GM18517 (cell line): ENCODE results near the gene ACP7.
"Not testable (repeated sequence)": the region's sequence is repeated elsewhere in the genome, so short reads cannot be mapped to it uniquely, and the experiment has no call there.

ENCODE experiments used
- ATAC-seq: cut with Tn5 transposase; IDR thresholded peaks from one replicate; pipeline ENCODE4 v1.9.1; 2021; ENCODE audit warnings: mild to moderate bottlenecking, moderate library complexity; ENCODE audit not compliant: unreplicated experiment

The ACP7 gene

GRCh38 chr19:39129116-39129515, 44.9 kb downstream of the ACP7 start:
- ATAC-seq = no peak

- ATAC-seq = no peak
These were observed 46.4 kb downstream of the ACP7 start for GRCh38 chr19:39130337-39131254.

DNA sequence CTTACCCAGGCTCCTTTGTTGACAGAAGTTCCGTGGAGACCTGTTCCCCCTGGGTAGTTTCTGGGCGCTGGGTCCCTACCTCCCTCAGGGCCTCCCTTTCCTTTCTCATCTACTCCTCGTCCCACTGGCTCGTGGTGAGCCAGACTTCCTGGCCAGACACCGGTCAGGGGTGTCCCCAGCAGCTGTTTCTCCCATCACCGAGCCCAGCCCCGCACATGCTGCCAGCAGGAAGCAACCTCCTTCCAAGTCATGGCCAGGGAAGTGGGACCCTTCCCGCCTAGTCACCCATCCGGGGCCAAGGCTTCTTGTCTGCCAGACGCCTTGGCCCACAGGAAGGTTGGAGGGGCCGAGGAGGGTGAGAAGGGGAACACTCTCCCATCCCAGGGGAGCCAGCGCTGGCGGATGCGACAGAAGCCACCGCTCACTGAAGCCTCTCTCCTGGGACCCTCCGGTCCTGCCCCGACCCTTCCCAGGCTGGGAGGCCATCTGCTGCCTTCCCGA, 47.1 kb downstream of the ACP7 start:
- ATAC-seq = no peak

- no peak for ATAC-seq
These were observed 48.3 kb downstream of the ACP7 start for GRCh38 chr19:39132344-39132969.

DNA sequence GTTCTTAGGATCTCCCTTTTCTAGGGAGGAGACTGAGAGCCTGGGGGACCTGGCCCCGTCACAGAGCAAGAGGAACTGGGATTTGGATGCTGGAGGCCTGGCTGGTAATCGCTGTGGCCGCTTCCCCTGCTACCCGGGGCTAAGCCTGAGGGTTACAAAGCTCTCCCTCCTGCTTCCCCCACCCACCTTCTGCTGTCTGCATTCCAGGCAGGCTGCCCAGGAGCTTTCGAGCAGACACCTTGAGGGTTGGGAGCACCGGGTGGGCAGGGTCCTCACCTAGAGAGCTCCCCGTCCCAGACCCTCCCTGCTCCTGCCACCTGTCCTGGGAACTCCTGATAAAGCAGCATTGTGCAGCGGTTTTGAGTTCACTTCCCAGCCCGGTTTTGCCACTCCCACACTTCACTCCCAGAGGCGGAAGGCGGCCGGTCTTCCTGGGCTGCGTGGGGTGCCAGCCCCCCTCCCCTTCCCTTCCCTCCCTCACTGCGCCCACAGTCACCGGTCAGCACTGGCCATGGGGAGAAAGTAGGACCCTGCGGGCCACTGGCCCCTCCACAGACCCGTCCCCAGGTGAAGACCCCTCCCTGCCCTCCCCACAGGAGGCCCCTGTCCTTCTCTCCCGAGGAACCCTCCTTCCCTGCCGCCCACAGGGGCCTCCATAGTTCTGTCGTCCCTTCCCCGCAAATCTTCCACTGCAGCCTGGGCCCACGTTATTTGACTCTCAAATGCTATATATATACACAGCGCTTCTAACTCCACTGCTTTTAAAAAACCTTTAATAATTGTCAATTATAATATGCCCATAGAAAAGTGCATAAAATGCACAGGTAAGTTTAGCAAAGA, 49.5 kb downstream of the ACP7 start:
- ATAC-seq = no peak

- ATAC-seq = no peak
These were observed 51.5 kb downstream of the ACP7 start for GRCh38 chr19:39135701-39136100.

- no peak for ATAC-seq
These were observed 52.2 kb downstream of the ACP7 start for GRCh38 chr19:39136225-39136940.

- no peak for ATAC-seq
These were observed 53.0 kb downstream of the ACP7 start for GRCh38 chr19:39137131-39137530.

- no peak for ATAC-seq
These were observed 54.3 kb downstream of the ACP7 start for GRCh38 chr19:39138221-39139211.

- no peak for ATAC-seq
These were observed 55.2 kb downstream of the ACP7 start for GRCh38 chr19:39139305-39139874.

- no peak for ATAC-seq
These were observed 55.8 kb downstream of the ACP7 start for GRCh38 chr19:39139971-39140453.

DNA sequence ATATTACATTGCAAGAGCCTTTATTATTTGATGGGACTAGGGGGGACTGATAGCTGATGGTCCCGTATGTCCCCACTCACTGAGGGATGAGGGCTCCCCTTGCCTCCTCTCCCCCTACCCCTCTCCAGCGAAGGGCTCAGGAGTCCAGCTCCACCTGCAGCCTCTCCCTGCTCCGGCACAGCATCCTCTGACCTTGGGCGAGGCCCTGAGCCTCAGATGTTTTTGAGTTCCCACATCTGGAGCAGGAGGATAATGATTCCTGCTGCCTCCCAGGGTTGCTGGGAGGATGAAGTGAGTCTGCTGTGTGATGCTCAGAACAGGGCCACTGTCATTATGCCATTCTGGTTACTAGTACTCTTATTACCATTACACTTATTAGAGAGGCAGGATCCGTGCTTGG, 56.4 kb downstream of the ACP7 start:
- no peak for ATAC-seq

- ATAC-seq = no peak
These were observed 57.8 kb downstream of the ACP7 start for GRCh38 chr19:39141929-39142328.

DNA sequence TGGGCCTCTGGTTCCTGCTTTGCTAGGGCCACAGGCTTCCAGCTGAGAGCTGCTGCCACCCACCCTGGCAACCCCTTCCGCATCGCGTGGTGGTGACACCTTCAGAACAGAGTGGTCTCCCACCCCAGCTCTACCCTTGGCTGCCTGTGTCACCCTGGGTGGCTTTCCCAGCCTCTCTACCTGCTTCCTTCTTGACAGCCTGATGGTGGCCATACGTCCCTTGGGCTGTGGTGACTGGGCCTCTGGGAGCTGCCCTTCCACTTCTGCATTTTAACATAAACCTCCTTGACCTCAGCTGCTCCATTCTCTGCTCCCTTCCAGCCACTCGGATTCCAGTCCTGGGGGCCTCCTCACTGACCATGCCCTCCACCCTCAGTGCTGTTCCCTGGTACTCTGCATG, 58.5 kb downstream of the ACP7 start:
- no peak for ATAC-seq

- ATAC-seq = not testable (repeated sequence)
These were observed 59.7 kb downstream of the ACP7 start for GRCh38 chr19:39143757-39144289.

DNA sequence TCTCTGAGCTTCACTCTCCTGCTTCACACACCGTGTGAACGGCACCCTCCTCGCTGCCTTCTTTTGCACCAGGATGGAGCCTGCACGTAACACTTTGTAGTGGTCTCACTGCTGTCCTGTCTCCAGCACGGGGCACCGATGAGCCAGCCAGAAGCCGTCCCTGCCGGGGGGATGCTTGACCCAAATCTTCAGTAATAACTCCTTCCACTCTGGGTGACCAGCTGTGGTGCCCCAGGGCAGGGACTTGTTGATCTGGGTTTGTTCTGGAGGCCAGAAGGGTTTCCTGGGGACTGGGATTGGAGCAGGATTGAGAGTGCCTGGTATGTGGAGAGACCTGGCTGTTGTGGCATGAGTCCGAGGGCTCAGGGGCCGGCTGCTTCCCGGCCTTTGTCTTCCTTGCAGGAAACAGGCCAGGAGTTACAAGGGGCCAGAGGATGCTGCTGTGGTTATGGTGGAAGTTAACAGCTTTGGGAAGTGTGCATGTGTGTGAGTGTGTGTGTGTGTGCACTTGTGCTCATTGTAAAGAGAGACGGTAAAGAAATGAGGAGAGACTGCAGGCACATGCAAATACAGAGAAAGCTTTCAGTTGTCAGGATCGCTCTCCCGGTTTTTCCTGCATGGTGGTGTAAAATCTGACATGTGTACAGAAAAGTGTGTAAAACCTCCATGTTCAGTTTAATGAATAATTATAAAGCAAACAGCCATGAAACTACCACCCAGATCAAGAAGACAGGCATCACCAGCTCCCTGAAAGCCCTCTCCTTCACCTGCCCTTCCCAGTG, 60.3 kb downstream of the ACP7 start:
- ATAC-seq = no peak

- no peak for ATAC-seq
These were observed 61.2 kb downstream of the ACP7 start for GRCh38 chr19:39145180-39145953.
